PC-9 (cell line): ENCODE measurements around the gene XBP1. TPM values are rescaled to one million over a fixed set of nuclear protein-coding genes. Genes with fewer than 3 reads are reported as not detected.
A peak's percentile ranks its signal among the peaks of the same experiment; 100 is the strongest.

Experiments
- BruUV-seq: library from RNA; stranded (reverse); fragments of 400-500 nt; replicated peaks from 2 replicates; lab custom pipeline; 2021; lab: Mats Ljungman, UMichigan
- CTCF ChIA-PET: fragments of 300-600 bp; sonication (Branson Sonifier 250); formaldehyde crosslinking; loops from one replicate; lab custom pipeline; 2022; ENCODE audit warnings: antibody characterized with exemption; lab: Charles Lee
- POLR2A ChIA-PET: fragments of 300-600 bp; sonication (Branson Sonifier 250); formaldehyde crosslinking; loops from one replicate; lab custom pipeline; 2022; ENCODE audit warnings: antibody characterized with exemption; ENCODE audit not compliant: unreplicated experiment; lab: Charles Lee
- DNase-seq, 2 experiments: peaks; one replicate each; pipeline versions ENCODE4 v3.0.0 to v3.0.0-alpha.2; 2015 to 2022; ENCODE audit warnings: mixed read lengths in 1 of 2
- H2AFZ ChIP-seq: fragments of 200-600 bp; sonication (generic); 2 replicates; pipeline ENCODE4 v1.8.1; 2017; ENCODE audit warnings: antibody characterized with exemption
- H3F3A ChIP-seq: fragments of 200-600 bp; sonication (generic); 2 replicates; pipeline ENCODE4 v1.8.1; 2017; ENCODE audit warnings: antibody characterized with exemption, mild to moderate bottlenecking, low read depth; ENCODE audit not compliant: insufficient read depth
- H3K27ac ChIP-seq: fragments of 200-600 bp; sonication (generic); 2 replicates; pipeline ENCODE4 v1.6.1; 2016; ENCODE audit warnings: mixed run types
- H3K27me3 ChIP-seq: fragments of 200-600 bp; sonication (generic); 2 replicates; pipeline ENCODE4 v1.6.1; 2016; ENCODE audit warnings: low read depth, mixed run types; ENCODE audit not compliant: insufficient read depth
- H3K36me3 ChIP-seq: fragments of 200-600 bp; sonication (generic); 2 replicates; pipeline ENCODE4 v1.6.1; 2016; ENCODE audit warnings: low read depth, mixed run types
- H3K4me1 ChIP-seq: fragments of 200-600 bp; sonication (generic); replicated peaks from 2 replicates; pipeline ENCODE4 v1.6.1; 2016; ENCODE audit warnings: mixed run types; ENCODE audit not compliant: insufficient read depth
- H3K4me2 ChIP-seq: fragments of 200-600 bp; sonication (generic); 2 replicates; pipeline ENCODE4 v1.6.1; 2017; ENCODE audit warnings: mixed run types
- H3K4me3 ChIP-seq: fragments of 200-600 bp; sonication (generic); 2 replicates; pipeline ENCODE4 v1.6.1; 2016; ENCODE audit warnings: mixed run types
- H3K79me2 ChIP-seq: fragments of 200-600 bp; sonication (generic); 2 replicates; pipeline ENCODE4 v1.6.1; 2017; ENCODE audit warnings: low read depth, mixed run types
- H3K9me2 ChIP-seq: fragments of 200-600 bp; sonication (generic); 2 replicates; pipeline ENCODE4 v1.8.1; 2017; ENCODE audit warnings: mild to moderate bottlenecking; ENCODE audit not compliant: insufficient read depth
- H3K9me3 ChIP-seq: fragments of 200-600 bp; sonication (generic); 2 replicates; pipeline ENCODE4 v1.8.1; 2016; ENCODE audit warnings: low read depth; ENCODE audit not compliant: insufficient read depth
- H4K20me1 ChIP-seq: fragments of 200-600 bp; sonication (generic); 2 replicates; pipeline ENCODE4 v1.8.1; 2017; ENCODE audit not compliant: insufficient read depth
- CTCF ChIP-seq: fragments of 200-600 bp; sonication (generic); conservative IDR thresholded peaks from 2 replicates; pipeline ENCODE4 v1.6.1; 2017; ENCODE audit warnings: mixed run types, antibody characterized with exemption, mild to moderate bottlenecking, moderate library complexity
- EZH2 ChIP-seq: fragments of 200-600 bp; sonication (generic); IDR thresholded peaks from 2 replicates; pipeline ENCODE4 v1.8.0; 2017; ENCODE audit warnings: antibody characterized with exemption, low read depth
- intact Hi-C: fragments of 100-400 bp; cut with micrococcal nuclease; formaldehyde crosslinking; loops from one replicate; pipeline ENCODE4 v1.10.0; 2022; ENCODE audit not compliant: unreplicated experiment
- total RNA-seq: library from RNA; stranded (reverse); gene quantifications from 2 replicates; pipeline ENCODE4 v1.2.3, GENCODE V29; 2021

XBP1 gene
- total RNA-seq, 1 experiment from 2014 or later: 35.2 TPM

DNA sequence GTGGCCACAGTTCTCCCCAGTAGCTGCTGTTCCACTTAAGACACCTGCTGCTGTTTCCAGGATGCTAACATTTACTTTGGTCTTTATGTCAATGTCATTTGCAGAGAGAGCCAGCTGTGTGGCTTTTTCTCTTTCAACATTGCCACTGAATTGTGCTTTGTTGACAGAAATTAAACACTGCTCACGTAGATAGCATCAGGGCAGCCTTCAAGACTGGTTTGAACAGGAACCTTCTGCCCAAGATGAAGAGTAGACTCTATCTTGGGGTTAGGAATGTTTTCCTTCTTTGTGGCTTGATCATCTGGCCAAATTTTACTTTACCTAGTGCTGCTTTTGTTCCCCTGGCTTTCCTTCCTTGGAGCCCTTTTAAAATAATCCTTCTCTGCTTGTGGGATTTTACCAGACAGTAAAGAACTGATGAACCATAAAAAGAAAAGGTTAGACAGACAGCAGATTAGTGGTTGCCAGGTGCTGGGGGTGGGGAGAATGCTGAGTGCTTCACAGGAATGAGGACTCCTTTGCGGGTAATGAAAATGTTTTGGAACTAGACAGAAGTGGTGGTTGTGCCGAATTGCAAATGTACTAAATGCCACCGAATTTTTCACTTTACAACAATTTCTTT, 22.7 kb upstream of the XBP1 start:
- H4K20me1 ChIP-seq: no peaks in the 10 kb centered on the region
- H3K27ac ChIP-seq: peak overlapping the region; percentile 3; the same call in 1 of the 2 replicates
- no TSS peak for BruUV-seq
- peak overlapping the region; percentile 6; the same call in 1 of the 2 replicates for H3K4me2 ChIP-seq
- ChIA-PET CTCF (no interaction called here), POLR2A (no interaction called here)
- H3K9me2 ChIP-seq: no peaks in the 10 kb centered on the region
- peak in 1 of 2 experiments; percentile 63 for DNase-seq
- no peak overlapping the region for H2AFZ ChIP-seq
- no peaks in the 10 kb centered on the region for H3K9me3 ChIP-seq
- H3K27me3 ChIP-seq: no peaks in the 10 kb centered on the region
- peaks cover 26% of the 10 kb centered on the region for H3F3A ChIP-seq
- H3K36me3 ChIP-seq: no peaks in the 10 kb centered on the region
- TF ChIP-seq EZH2: no peak
- no peak for TF ChIP-seq CTCF
- no peaks in the 10 kb centered on the region for H3K79me2 ChIP-seq
- H3K4me1 ChIP-seq: peaks cover 37% of the 10 kb centered on the region
- intact Hi-C loops: no loop called here
- H3K4me3 ChIP-seq: no peak overlapping the region

DNA sequence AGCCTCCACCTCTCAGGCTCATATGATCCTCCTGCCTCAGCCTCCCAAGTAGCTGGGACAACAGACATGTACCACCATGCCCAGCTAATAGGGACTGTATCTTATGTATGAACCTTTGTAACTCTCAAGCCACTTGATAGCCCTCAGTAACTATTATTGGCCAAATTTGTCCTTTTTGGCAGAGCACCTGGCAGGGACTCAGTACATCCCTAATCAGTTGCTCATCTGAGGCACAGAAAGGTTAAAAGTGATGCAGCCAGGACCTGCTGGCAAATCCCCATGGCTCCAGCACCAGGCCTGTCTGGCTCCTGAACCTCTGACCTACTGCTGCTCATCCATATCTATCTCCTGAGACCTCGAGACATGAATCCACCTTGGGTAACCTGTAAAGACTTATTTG, 21.1 kb upstream of the XBP1 start:
- Histone ChIP-seq H3K79me2 (no peaks in the 10 kb centered on the region), H3K27me3 (no peaks in the 10 kb centered on the region), H3K4me3 (no peak overlapping the region), H3K9me2 (no peaks in the 10 kb centered on the region), H3K4me1 (peaks cover 53% of the 10 kb centered on the region), H3K36me3 (no peaks in the 10 kb centered on the region), H3F3A (peaks cover 38% of the 10 kb centered on the region), H3K27ac (no peak overlapping the region), H3K9me3 (no peaks in the 10 kb centered on the region), H4K20me1 (no peaks in the 10 kb centered on the region), H3K4me2 (no peak overlapping the region), H2AFZ (no peak overlapping the region)
- TF ChIP-seq CTCF (no peak), EZH2 (no peak)
- intact Hi-C loops: no loop called here
- no peak for DNase-seq
- no TSS peak for BruUV-seq
- ChIA-PET CTCF (no interaction called here), POLR2A (no interaction called here)

DNA sequence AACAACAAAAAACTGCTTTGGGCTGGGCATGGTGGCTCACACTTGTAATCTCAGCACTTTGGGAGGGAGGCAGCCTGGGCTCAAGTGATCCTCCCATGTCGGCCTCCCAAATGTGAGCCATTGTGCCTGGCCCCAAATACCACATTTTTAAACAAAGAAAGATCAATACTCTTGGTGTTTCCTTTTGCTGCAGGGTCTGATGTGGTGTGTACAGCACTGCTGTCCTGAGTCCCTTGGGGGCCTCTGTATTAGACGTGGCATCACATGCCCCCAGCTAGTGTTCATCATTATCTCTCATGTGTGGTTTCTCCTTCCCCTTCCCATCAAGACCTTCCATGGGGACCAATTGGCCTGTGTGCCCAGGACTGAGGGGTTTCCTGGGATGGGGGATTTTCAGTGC, 20.5 kb upstream of the XBP1 start:
- no peak for DNase-seq
- H4K20me1 ChIP-seq: no peaks in the 10 kb centered on the region
- no TSS peak for BruUV-seq
- H3K27me3 ChIP-seq: no peaks in the 10 kb centered on the region
- no peak for TF ChIP-seq CTCF
- TF ChIP-seq EZH2: no peak
- H3F3A ChIP-seq: peaks cover 38% of the 10 kb centered on the region
- H3K36me3 ChIP-seq: no peaks in the 10 kb centered on the region
- CTCF ChIA-PET: no interaction called here
- no peaks in the 10 kb centered on the region for H3K79me2 ChIP-seq
- no peaks in the 10 kb centered on the region for H3K9me2 ChIP-seq
- POLR2A ChIA-PET: no interaction called here
- H3K4me1 ChIP-seq: peaks cover 53% of the 10 kb centered on the region
- no peak overlapping the region for H3K27ac ChIP-seq
- no peak overlapping the region for H3K4me3 ChIP-seq
- H3K9me3 ChIP-seq: no peaks in the 10 kb centered on the region
- intact Hi-C loops: no loop called here
- H2AFZ ChIP-seq: no peak overlapping the region
- H3K4me2 ChIP-seq: no peak overlapping the region
